Neural crest cell (in vitro differentiated cells): ENCODE results near the gene C9orf85. TPM values are rescaled to one million over a fixed set of nuclear protein-coding genes. Genes with fewer than 3 reads are reported as not detected.
"Not testable (repeated sequence)": the region's sequence is repeated elsewhere in the genome, so short reads cannot be mapped to it uniquely, and the experiment has no call there.

Experiments
- DNase-seq: peaks from one replicate; pipeline ENCODE4 v3.0.0; 2021; ENCODE audit warnings: low read depth, mixed read lengths, low spot score
- H3K27ac Mint-ChIP-seq: one replicate; pipeline ENCODE4 v1.8.0; 2021; ENCODE audit warnings: mild to moderate bottlenecking, mixed read lengths; ENCODE audit not compliant: unreplicated experiment
- H3K27me3 Mint-ChIP-seq: 2 replicates; pipeline ENCODE4 v1.8.0; 2021; ENCODE audit warnings: low read depth, mild to moderate bottlenecking, mixed read lengths
- H3K36me3 Mint-ChIP-seq: 2 replicates; pipeline ENCODE4 v1.8.0; 2021; ENCODE audit warnings: low read depth, mild to moderate bottlenecking, mixed read lengths
- H3K4me1 Mint-ChIP-seq: 2 replicates; pipeline ENCODE4 v1.8.0; 2021; ENCODE audit warnings: mixed read lengths
- H3K4me3 Mint-ChIP-seq: one replicate; pipeline ENCODE4 v1.8.0; 2021; ENCODE audit warnings: mild to moderate bottlenecking, mixed read lengths
- H3K9me3 Mint-ChIP-seq: 2 replicates; pipeline ENCODE4 v1.8.0; 2021; ENCODE audit warnings: mixed read lengths
- CTCF ChIP-seq: fragments of 200-600 bp; sonication (generic); conservative IDR thresholded peaks from 2 replicates; pipeline ENCODE4 v1.5.0; 2021; ENCODE audit warnings: antibody characterized with exemption, mild to moderate bottlenecking
- total RNA-seq: library from RNA; stranded (reverse); gene quantifications from 2 replicates; pipeline ENCODE4 v1.2.1, GENCODE V29; 2021

Gene C9orf85
- total RNA-seq, 1 donor from 2014 or later = 13.4 TPM

GRCh38 chr9:71941998-71942567 is 30.6 kb downstream of the C9orf85 start:
- no peak overlapping the region for H3K27ac Mint-ChIP-seq
- H3K27me3 Mint-ChIP-seq = no peaks in the 10 kb centered on the region
- peaks cover 21% of the 10 kb centered on the region for H3K4me1 Mint-ChIP-seq
- no peak for DNase-seq
- H3K4me3 Mint-ChIP-seq = no peak overlapping the region
- no peak for TF ChIP-seq CTCF
- H3K36me3 Mint-ChIP-seq = no peaks in the 10 kb centered on the region
- no peaks in the 10 kb centered on the region for H3K9me3 Mint-ChIP-seq

DNA sequence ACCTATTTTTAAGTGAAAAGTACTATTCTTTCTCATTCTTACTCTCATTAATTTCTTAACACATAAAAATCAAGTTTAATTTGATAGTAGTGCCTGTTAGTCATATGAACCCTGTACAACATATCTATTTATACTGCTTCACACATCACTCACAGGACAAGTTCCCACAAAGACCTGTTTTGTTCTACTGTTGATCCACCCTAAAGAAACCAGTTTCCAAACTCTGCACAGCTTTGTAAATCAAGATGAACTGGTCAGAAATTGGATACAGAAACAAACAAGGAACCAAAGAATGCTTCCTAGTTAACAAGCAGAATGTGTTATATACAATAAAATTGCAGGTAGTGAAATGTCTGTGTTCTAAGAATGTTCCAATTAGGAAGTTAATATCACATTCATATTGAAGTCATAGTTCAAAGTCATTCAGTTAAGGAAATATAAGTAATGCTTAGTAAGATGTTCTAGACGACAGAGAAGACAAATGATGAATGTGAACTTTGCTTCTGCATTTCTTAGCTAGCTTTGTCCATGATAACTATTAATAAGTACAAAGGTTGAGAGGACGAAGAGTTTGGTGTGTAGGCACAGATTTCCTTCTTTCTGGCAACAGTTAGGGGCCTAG is 33.4 kb downstream of the C9orf85 start:
- no peak for TF ChIP-seq CTCF
- Mint-ChIP-seq H3K9me3 (no peaks in the 10 kb centered on the region), H3K36me3 (peaks cover 4% of the 10 kb centered on the region), H3K4me1 (peaks cover 18% of the 10 kb centered on the region), H3K4me3 (no peak overlapping the region), H3K27ac (no peak overlapping the region), H3K27me3 (no peaks in the 10 kb centered on the region)
- no peak for DNase-seq

- H3K9me3 Mint-ChIP-seq, H3K27ac Mint-ChIP-seq, DNase-seq, H3K4me1 Mint-ChIP-seq, H3K36me3 Mint-ChIP-seq, H3K27me3 Mint-ChIP-seq, H3K4me3 Mint-ChIP-seq: not testable (repeated sequence)
These were observed 43.2 kb downstream of the C9orf85 start for GRCh38 chr9:71954652-71955051.

DNA sequence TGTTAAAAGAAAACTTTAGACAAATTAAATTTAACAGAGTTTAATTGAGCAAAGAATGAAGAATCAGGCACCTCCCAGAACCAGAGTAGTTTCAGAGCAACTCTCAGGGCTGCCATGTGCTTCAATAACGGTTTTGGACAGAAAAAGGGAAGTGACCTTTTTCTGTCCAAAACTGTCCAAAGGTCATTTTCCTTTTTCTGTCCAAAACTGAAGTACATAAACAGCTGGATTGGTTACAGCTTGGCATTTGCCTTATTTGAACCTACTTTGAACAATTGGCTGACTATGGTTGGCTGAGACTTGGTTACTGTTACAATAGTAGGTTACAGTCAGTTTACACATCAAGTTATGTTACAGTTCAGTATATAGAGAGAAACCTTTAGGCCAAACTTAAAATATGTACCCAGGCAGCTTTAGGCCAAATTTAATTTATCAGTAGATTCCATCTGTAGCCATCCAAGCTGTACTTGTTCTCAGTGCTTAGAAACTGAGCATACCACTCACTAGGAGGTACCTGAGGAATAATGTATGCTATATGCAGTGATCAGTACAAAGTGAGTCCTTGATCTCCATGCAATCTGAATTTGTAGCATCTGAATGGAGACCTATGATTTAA is 44.0 kb downstream of the C9orf85 start:
- TF ChIP-seq CTCF = no peak
- H3K4me3 Mint-ChIP-seq = no peak overlapping the region
- no peak for DNase-seq
- peaks cover 6% of the 10 kb centered on the region for H3K36me3 Mint-ChIP-seq
- no peaks in the 10 kb centered on the region for H3K4me1 Mint-ChIP-seq
- no peaks in the 10 kb centered on the region for H3K9me3 Mint-ChIP-seq
- H3K27ac Mint-ChIP-seq = no peak overlapping the region
- no peaks in the 10 kb centered on the region for H3K27me3 Mint-ChIP-seq

GRCh38 chr9:71962328-71962727 is 50.9 kb downstream of the C9orf85 start:
- Mint-ChIP-seq H3K9me3 (peaks cover 2% of the 10 kb centered on the region), H3K36me3 (peaks cover 22% of the 10 kb centered on the region), H3K4me3 (no peak overlapping the region), H3K27ac (no peak overlapping the region), H3K27me3 (no peaks in the 10 kb centered on the region), H3K4me1 (no peaks in the 10 kb centered on the region)
- TF ChIP-seq CTCF = no peak
- DNase-seq = no peak

- H3K4me1 Mint-ChIP-seq, H3K4me3 Mint-ChIP-seq, H3K27ac Mint-ChIP-seq, H3K9me3 Mint-ChIP-seq, H3K27me3 Mint-ChIP-seq, DNase-seq: not testable (repeated sequence)
- peaks cover 27% of the 10 kb centered on the region for H3K36me3 Mint-ChIP-seq
These were observed 52.1 kb downstream of the C9orf85 start for GRCh38 chr9:71963471-71963996.
